DND-41 (cell line): Measurements from ENCODE around the gene FASN.

Experiments used
- EZH2 ChIP-seq: IDR thresholded peaks from 3 replicates; pipeline ENCODE4 v1.6.1; 2012; ENCODE audit warnings: borderline replicate concordance, low read depth, mild to moderate bottlenecking, moderate library complexity, low read length, inconsistent platforms; ENCODE audit not compliant: severe bottlenecking
- TF ChIP-seq, protein P1 (sequence below): IDR thresholded peaks from 2 replicates; pipeline ENCODE4 v1.5.1; 2012; ENCODE audit warnings: borderline replicate concordance, low read length, moderate library complexity, mild to moderate bottlenecking; ENCODE audit not compliant: poor library complexity, severe bottlenecking; ENCODE audit errors: extremely low read depth

DNA sequence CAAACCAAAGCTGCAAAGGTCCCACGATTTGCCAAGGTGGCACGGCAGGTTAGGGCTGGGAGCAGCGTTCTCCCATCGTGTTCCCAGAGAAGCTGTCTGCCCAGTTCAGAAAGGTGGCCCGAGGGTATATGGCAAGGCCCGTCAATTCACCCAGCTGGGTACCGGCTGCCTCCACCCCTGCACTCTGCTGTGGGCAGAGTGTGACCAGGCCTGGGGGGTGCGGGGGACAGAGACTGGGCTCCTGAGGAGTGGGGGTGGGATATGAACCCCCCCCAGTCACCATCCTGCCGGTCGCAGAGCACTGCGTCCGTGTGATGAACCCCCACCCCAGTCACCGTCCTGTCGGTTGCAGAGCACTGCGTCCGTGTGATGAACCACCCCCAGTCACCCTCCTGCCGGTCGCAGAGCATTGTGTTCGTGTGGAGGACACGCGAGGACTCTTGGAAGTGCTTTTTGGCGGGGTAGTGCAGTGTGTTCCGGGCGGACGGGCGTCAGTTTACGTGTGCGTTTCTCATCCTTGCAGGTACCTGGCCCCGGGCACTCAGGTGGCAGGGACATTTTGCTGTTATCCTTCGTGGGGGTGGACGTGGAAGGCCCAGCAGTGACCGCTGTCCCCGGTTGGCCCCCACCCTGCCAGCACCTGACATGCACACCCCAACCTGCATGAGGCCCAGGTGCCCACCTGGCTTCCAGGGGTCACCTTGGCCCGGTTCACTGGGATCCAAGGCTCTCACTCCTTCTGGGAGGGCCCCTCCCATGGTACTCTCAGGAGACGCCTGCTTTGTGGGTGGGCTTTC lies 2.7 kb upstream of the FASN start:
- no peak for TF ChIP-seq EZH2
- TF ChIP-seq, protein P1, sequence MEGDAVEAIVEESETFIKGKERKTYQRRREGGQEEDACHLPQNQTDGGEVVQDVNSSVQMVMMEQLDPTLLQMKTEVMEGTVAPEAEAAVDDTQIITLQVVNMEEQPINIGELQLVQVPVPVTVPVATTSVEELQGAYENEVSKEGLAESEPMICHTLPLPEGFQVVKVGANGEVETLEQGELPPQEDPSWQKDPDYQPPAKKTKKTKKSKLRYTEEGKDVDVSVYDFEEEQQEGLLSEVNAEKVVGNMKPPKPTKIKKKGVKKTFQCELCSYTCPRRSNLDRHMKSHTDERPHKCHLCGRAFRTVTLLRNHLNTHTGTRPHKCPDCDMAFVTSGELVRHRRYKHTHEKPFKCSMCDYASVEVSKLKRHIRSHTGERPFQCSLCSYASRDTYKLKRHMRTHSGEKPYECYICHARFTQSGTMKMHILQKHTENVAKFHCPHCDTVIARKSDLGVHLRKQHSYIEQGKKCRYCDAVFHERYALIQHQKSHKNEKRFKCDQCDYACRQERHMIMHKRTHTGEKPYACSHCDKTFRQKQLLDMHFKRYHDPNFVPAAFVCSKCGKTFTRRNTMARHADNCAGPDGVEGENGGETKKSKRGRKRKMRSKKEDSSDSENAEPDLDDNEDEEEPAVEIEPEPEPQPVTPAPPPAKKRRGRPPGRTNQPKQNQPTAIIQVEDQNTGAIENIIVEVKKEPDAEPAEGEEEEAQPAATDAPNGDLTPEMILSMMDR = no peak
